ENCODE data around the gene CTTN. TPM values are rescaled to one million over a fixed set of nuclear protein-coding genes. Genes with fewer than 3 reads are reported as not detected.

The CTTN gene
- total RNA-seq, 4 donors from 2014 or later, result 111 to 164 (median 146) TPM

DNA sequence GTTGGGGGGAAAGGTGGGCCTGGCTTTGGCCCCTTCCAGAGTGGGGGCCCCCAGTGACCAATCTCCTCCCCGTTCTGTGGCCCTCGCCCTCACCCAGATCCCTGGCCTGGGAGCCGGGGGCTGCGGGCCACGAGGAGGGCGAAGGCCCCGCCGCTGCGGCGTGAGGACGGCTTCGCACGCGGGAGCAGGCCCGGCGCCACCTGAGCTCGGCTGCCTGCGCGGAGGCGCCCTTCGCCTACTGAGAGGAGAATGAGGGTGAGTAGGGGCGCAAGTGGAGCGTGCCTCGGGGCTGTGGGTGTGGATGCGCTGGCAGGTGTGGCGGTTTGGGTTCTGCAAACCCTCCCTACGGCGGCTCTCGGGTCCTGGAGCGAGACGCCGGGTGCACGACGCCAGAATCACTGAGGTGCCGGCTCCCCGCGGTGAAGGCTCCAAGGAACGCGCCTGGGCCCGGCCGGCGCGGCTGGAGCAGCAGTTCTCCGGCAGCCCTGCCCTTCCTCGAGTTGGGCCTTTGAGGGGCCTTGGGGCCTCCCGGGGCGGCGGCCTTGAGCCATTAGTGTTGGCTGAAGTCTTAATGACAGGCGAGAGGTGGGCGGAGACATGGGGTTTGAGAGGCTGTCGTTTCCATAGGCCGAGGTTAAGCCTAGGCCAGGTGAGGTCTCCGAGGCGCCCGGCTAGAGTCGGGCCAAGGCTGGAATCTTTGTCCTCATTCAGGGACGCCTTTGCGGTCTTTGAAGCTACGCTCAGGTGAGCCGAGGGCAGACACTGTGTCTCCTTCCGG lies 65.3 kb downstream of the CTTN start:
- Histone ChIP-seq H3K4me3 (no peak overlapping the region), H3K9me3 (no peaks in the 10 kb centered on the region), H3K27me3 (peaks cover 0 to 51% (median 0%) of the 10 kb centered on the region in 4 donors), H3K36me3 (no peaks in the 10 kb centered on the region), H3K27ac (replicated peaks in 1 of 4) (no peak overlapping the region), H3K4me1 (peaks cover 0 to 7% (median 2%) of the 10 kb centered on the region in 4 donors)
- no peak for DNase-seq (ENCODE audit: extremely low spot score)
- 90% methylated on average over 50 of the region's 61 CpGs for WGBS
- no peak for TF ChIP-seq POLR2AphosphoS5 (IDR thresholded peaks at IDR 0.05)
- TF ChIP-seq, protein P1, sequence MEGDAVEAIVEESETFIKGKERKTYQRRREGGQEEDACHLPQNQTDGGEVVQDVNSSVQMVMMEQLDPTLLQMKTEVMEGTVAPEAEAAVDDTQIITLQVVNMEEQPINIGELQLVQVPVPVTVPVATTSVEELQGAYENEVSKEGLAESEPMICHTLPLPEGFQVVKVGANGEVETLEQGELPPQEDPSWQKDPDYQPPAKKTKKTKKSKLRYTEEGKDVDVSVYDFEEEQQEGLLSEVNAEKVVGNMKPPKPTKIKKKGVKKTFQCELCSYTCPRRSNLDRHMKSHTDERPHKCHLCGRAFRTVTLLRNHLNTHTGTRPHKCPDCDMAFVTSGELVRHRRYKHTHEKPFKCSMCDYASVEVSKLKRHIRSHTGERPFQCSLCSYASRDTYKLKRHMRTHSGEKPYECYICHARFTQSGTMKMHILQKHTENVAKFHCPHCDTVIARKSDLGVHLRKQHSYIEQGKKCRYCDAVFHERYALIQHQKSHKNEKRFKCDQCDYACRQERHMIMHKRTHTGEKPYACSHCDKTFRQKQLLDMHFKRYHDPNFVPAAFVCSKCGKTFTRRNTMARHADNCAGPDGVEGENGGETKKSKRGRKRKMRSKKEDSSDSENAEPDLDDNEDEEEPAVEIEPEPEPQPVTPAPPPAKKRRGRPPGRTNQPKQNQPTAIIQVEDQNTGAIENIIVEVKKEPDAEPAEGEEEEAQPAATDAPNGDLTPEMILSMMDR (IDR thresholded peaks at IDR 0.05), result no peak
- TF ChIP-seq POLR2A (IDR thresholded peaks at IDR 0.05; ENCODE audit: low read depth), result no peak
- no peak for TF ChIP-seq EP300 (IDR thresholded peaks at IDR 0.05)
- intact Hi-C loops (cut with DNase I), result no loop called here

DNA sequence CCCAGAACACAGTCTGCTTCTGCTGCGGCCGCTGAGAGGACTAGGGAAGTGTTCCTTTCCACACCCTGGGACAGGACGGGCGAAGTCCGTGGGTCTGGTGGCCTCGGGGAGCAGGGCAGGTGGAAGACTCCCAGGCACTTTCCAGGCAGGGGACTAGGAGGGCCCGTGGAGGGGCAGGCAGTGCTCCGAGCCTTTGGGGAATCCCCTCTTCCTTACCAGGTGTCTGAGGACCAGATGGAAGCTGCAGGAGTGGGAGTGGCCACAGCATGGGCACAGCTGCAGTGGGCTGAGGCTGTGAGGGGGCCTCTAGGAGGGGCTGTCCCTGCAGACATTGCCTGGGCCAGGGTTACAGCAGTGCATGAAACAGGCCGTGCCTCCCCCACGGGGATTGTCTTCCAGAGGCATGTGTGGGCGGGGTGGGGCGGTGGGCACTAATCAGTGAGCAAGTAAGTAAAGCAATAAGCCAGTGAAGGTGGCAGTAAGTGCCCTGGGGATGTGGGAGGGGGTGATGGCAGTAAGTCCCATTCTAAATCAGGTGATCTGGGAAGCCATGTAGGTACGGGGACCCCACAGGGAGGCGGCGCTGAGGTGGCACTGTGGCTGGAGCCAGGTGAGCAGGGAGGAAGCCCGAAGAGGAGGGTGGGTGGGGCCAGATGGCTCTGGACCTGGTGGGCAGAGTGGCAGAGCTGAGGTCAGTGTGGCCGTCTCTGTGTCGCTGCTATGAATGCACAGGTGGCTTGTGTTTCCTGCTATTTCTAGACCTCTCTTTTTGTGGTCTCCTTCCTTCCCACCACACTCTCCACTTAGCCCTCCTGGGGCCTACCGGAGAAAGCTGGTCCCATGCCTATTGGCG lies 66.4 kb downstream of the CTTN start:
- Histone ChIP-seq H3K36me3 (no peaks in the 10 kb centered on the region), H3K4me3 (no peak overlapping the region), H3K27ac (replicated peaks in 1 of 4) (no peak overlapping the region), H3K4me1 (peaks cover 0 to 7% (median 2%) of the 10 kb centered on the region in 4 donors), H3K9me3 (no peaks in the 10 kb centered on the region), H3K27me3 (peaks cover 0 to 50% (median 0%) of the 10 kb centered on the region in 4 donors)
- no peak for TF ChIP-seq POLR2A (IDR thresholded peaks at IDR 0.05; ENCODE audit: low read depth)
- no peak for TF ChIP-seq EP300 (IDR thresholded peaks at IDR 0.05)
- TF ChIP-seq, protein P1 (IDR thresholded peaks at IDR 0.05), result no peak
- TF ChIP-seq POLR2AphosphoS5 (IDR thresholded peaks at IDR 0.05), result no peak
- 78% methylated on average over 16 of the region's 20 CpGs for WGBS
- DNase-seq (ENCODE audit: extremely low spot score), result no peak
- intact Hi-C loops (cut with DNase I), result no loop called here

DNA sequence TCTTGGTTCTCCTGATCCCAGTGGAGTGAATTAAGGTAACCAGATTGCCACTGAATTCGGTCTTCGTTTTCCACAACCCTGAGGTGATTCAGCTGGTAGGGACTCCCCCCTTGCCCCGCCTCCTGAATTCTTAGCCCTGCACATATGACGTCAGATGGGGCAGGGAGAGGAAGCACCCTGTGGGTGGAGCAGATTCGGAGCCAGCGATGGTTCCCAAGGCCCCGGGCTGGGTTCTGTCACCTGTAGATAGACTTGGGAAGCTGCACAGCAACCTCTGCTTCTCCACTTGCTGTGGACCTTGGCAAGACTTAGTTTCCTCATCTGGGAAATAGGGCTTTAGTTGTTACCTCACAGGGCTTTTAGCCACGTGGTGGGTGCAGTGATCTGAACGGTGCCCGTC lies 67.8 kb downstream of the CTTN start:
- TF ChIP-seq, protein P1 (IDR thresholded peaks at IDR 0.05), result no peak
- no peak for TF ChIP-seq POLR2A (IDR thresholded peaks at IDR 0.05; ENCODE audit: low read depth)
- no peak for TF ChIP-seq POLR2AphosphoS5 (IDR thresholded peaks at IDR 0.05)
- TF ChIP-seq EP300 (IDR thresholded peaks at IDR 0.05), result no peak
- no peak overlapping the region for H3K4me3 ChIP-seq
- H3K4me1 ChIP-seq, result peaks cover 0 to 7% (median 2%) of the 10 kb centered on the region in 4 donors
- WGBS, result 90% methylated on average over 7 of the region's 10 CpGs
- no peaks in the 10 kb centered on the region for H3K36me3 ChIP-seq
- no peak for DNase-seq (ENCODE audit: extremely low spot score)
- peaks cover 0 to 36% (median 0%) of the 10 kb centered on the region in 4 donors for H3K27me3 ChIP-seq
- no peaks in the 10 kb centered on the region for H3K9me3 ChIP-seq
- no peak overlapping the region for H3K27ac ChIP-seq (replicated peaks in 1 of 4)
- intact Hi-C loops (cut with DNase I), result no loop called here

DNA sequence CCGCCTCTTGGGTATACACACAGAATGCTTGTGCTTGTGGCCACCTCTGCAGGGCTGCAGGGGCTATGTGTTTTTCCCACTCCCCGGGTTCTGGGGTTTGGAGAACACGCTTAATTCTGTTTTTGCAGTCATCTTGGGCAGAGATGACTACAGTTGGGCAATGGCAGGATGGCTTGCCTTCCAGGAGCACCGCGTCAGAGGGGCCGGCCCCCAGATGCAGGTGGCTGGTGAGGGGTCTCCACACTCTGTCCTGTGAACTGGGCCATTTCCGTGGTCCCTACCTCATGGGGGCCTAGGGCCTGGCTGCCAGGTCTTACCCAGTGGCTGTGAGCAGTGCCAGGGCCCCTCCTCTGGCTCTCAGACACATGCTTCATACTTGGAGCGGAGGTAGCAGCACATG lies 68.3 kb downstream of the CTTN start:
- Histone ChIP-seq H3K27ac (replicated peaks in 1 of 4) (no peak overlapping the region), H3K36me3 (no peaks in the 10 kb centered on the region), H3K4me1 (peaks cover 0 to 7% (median 2%) of the 10 kb centered on the region in 4 donors), H3K27me3 (peaks cover 0 to 33% (median 0%) of the 10 kb centered on the region in 4 donors), H3K9me3 (no peaks in the 10 kb centered on the region), H3K4me3 (no peak overlapping the region)
- intact Hi-C loops (cut with DNase I), result no loop called here
- no peak for DNase-seq (ENCODE audit: extremely low spot score)
- TF ChIP-seq, protein P1 (IDR thresholded peaks at IDR 0.05), result no peak
- TF ChIP-seq POLR2A (IDR thresholded peaks at IDR 0.05; ENCODE audit: low read depth), result no peak
- TF ChIP-seq POLR2AphosphoS5 (IDR thresholded peaks at IDR 0.05), result no peak
- no peak for TF ChIP-seq EP300 (IDR thresholded peaks at IDR 0.05)
- WGBS, result 79% methylated on average over 3 of the region's 8 CpGs
